SU-DHL-6 (cell line): Measurements from ENCODE around the gene CLEC4F.

Experiments
- EZH2phosphoT487 ChIP-seq: fragments of 200-600 bp; sonication (generic), shearing (Covaris generic); conservative IDR thresholded peaks from 2 replicates; pipeline ENCODE4 v1.6.1; 2018; ENCODE audit warnings: mild to moderate bottlenecking, antibody characterized with exemption, low read length, moderate library complexity, mixed read lengths
- TF ChIP-seq, protein P1 (sequence below): fragments of 200-600 bp; sonication (generic); IDR thresholded peaks from one replicate; pipeline ENCODE4 v1.5.1; 2017; ENCODE audit warnings: antibody characterized with exemption, mild to moderate bottlenecking, low read length, moderate library complexity; ENCODE audit not compliant: insufficient read depth, poor library complexity, severe bottlenecking

DNA sequence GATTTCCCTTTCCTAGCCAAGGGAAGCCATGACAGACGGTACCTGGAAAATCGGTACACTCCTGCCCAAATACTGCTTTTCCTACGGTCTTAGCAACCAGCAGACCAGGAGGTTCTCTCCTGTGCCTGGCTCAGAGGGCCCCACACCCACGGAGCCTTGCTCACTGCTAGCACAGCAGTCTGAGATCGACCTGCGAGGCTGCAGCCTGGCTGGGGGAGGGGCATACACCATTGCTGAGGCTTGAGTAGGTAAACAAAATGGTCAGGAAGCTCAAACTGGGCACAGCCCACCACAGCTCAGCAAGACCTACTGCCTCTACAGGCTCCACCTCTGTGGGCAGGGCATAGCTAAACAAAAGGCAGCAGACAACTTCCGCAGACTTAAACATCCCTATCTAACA lies 22.0 kb upstream of the CLEC4F start:
- TF ChIP-seq, protein P1, sequence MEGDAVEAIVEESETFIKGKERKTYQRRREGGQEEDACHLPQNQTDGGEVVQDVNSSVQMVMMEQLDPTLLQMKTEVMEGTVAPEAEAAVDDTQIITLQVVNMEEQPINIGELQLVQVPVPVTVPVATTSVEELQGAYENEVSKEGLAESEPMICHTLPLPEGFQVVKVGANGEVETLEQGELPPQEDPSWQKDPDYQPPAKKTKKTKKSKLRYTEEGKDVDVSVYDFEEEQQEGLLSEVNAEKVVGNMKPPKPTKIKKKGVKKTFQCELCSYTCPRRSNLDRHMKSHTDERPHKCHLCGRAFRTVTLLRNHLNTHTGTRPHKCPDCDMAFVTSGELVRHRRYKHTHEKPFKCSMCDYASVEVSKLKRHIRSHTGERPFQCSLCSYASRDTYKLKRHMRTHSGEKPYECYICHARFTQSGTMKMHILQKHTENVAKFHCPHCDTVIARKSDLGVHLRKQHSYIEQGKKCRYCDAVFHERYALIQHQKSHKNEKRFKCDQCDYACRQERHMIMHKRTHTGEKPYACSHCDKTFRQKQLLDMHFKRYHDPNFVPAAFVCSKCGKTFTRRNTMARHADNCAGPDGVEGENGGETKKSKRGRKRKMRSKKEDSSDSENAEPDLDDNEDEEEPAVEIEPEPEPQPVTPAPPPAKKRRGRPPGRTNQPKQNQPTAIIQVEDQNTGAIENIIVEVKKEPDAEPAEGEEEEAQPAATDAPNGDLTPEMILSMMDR, result no peak
- TF ChIP-seq EZH2phosphoT487, result no peak
